CD4-positive, alpha-beta T cell treated with Interleukin-4 for 1 hour (primary cell): ENCODE results near the gene PRPF40B.
A peak's percentile ranks its signal among the peaks of the same experiment; 100 is the strongest.
"Not testable (repeated sequence)": the region's sequence is repeated elsewhere in the genome, so short reads cannot be mapped to it uniquely, and the experiment has no call there.

ENCODE experiments used
- DNase-seq, 2 donors: peaks; one replicate each; pipeline ENCODE4 v3.0.0-alpha.2; 2020 to 2022

PRPF40B gene

GRCh38 chr12:49623142-49623904, at the start of gene PRPF40B:
PRPF40B (plus strand) TSS chr12:49623561; CDS start chr12:49623591, 30 bp downstream.
- peak; percentile 90 for DNase-seq

GRCh38 chr12:49577589-49578315, 45.6 kb upstream of the PRPF40B start:
- DNase-seq = no peak

GRCh38 chr12:49578471-49579112, 44.8 kb upstream of the PRPF40B start:
- no peak for DNase-seq

GRCh38 chr12:49580572-49581535, 42.5 kb upstream of the PRPF40B start:
- DNase-seq = peak; percentile 60 to 62

GRCh38 chr12:49582201-49582600, 41.2 kb upstream of the PRPF40B start:
- DNase-seq = no peak

- DNase-seq = no peak
These were observed 40.5 kb upstream of the PRPF40B start for GRCh38 chr12:49582850-49583249.

GRCh38 chr12:49583366-49584094, 39.8 kb upstream of the PRPF40B start:
- no peak for DNase-seq

- DNase-seq = no peak
These were observed 38.8 kb upstream of the PRPF40B start for GRCh38 chr12:49584591-49584990.

GRCh38 chr12:49585477-49586459, 37.6 kb upstream of the PRPF40B start:
- DNase-seq = no peak

GRCh38 chr12:49587174-49587908, 36.0 kb upstream of the PRPF40B start:
- no peak for DNase-seq

GRCh38 chr12:49588281-49588680, 35.1 kb upstream of the PRPF40B start:
- DNase-seq = no peak

GRCh38 chr12:49588721-49589516, 34.4 kb upstream of the PRPF40B start:
- DNase-seq = no peak

- no peak for DNase-seq
These were observed 24.8 kb upstream of the PRPF40B start for GRCh38 chr12:49598527-49598926.

GRCh38 chr12:49599961-49600360, 23.4 kb upstream of the PRPF40B start:
- DNase-seq = no peak

GRCh38 chr12:49603721-49604120, 19.6 kb upstream of the PRPF40B start:
- no peak for DNase-seq

GRCh38 chr12:49604856-49605255, 18.5 kb upstream of the PRPF40B start:
- no peak for DNase-seq

GRCh38 chr12:49605539-49605938, 17.8 kb upstream of the PRPF40B start, which contains the start of gene FAM186B:
FAM186B (minus strand) TSS chr12:49605639; CDS start chr12:49605477, 162 bp downstream.
- not testable (repeated sequence) for DNase-seq

- no peak for DNase-seq
These were observed 14.1 kb upstream of the PRPF40B start for GRCh38 chr12:49609059-49609874.
